ENCODE measurements around the gene PNPLA3. TPM values are rescaled to one million over a fixed set of nuclear protein-coding genes. Genes with fewer than 3 reads are reported as not detected.

PNPLA3 gene
- total and polyA plus RNA-seq, 2 of the 4 experiments (the other 2 are of a cell fraction): 3.6 to 7.5 TPM

DNA sequence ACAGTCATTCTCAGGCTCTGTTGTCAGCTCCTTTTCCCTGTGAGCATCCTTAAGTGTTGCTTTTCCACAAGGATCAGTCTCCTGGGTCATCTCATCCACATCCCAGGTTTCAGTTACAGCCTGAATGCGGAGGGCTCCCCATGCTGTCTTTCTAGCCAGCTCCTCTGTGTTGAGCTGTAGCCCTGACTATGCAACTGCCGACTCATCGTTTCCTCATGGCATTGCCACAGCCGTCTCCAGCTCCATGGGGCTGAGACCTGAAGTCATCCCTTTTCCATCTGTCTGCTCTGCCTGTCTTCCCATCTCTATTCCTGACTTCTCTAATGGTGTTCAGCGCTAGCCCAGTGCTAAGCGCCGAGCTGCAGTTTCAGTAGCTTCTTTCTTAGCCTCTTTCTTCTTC lies 43.5 kb downstream of the PNPLA3 start:
- Histone ChIP-seq H2BK5ac (ENCODE audit: low read depth, low read length, poor library complexity, severe bottlenecking) (no peak overlapping the region), H3K4me1 (ENCODE audit: control insufficient read depth, insufficient read depth, low read length) (no peaks in the 10 kb centered on the region), H3K18ac (ENCODE audit: low read depth, low read length) (no peak overlapping the region), H2BK15ac (ENCODE audit: low read depth, low read length) (no peak overlapping the region), H2BK120ac (ENCODE audit: low read depth, low read length) (no peak overlapping the region), H2BK20ac (ENCODE audit: low read depth, low read length) (no peak overlapping the region), H4K91ac (ENCODE audit: insufficient read depth, low read depth, low read length) (no peak overlapping the region), H3K36me3 (ENCODE audit: control insufficient read depth, insufficient read depth, low read length) (peaks cover 59% of the 10 kb centered on the region), H3K4ac (ENCODE audit: low read depth, low read length) (no peak overlapping the region), H3K4me3 (ENCODE audit: insufficient read depth, low read depth, low read length) (no peak overlapping the region), H3K27ac (ENCODE audit: insufficient read depth, low read length) (no peak overlapping the region), H2AK5ac (ENCODE audit: low read depth, low read length) (no peak overlapping the region), H3K9me1 (ENCODE audit: insufficient read depth, low read length) (no peaks in the 10 kb centered on the region), H3K23ac (ENCODE audit: low read depth, low read length) (no peak overlapping the region), H3K14ac (replicated peaks; ENCODE audit: low read depth, low read length) (no peak overlapping the region), H2AK9ac (replicated peaks; ENCODE audit: low read depth, low read length, poor library complexity) (no peak overlapping the region), H3K4me2 (ENCODE audit: low read depth, low read length) (no peak overlapping the region), H3K27me3 (ENCODE audit: control insufficient read depth, insufficient read depth, low read length) (no peaks in the 10 kb centered on the region), H4K8ac (ENCODE audit: low read depth in 2 of 2, low read length in 2 of 2) (no peak overlapping the region), H3K9ac (ENCODE audit: low read depth, low read length) (no peak overlapping the region), H3K9me3 (ENCODE audit: control insufficient read depth, insufficient read depth, low read length) (no peaks in the 10 kb centered on the region), H4K20me1 (ENCODE audit: insufficient read depth, low read length) (peaks cover 5% of the 10 kb centered on the region), H3K79me1 (ENCODE audit: low read depth in 1 of 2, low read length in 2 of 2) (peaks cover 13 to 15% of the 10 kb centered on the region in 2 experiments), H3K56ac (ENCODE audit: extremely low read depth, insufficient read depth, low read length) (no peak overlapping the region), H2AFZ (replicated peaks; ENCODE audit: low read length, poor library complexity) (no peak overlapping the region), H4K5ac (ENCODE audit: low read depth, low read length) (no peak overlapping the region)
- CTCF ChIA-PET: no interaction called here
- no TSS peak for BruUV-seq (replicated peaks)
- POLR2A ChIA-PET (ENCODE audit: unreplicated experiment): interaction anchor here (0.6 kb wide), 1 partner anchor 18 kb away, joined by 10 read pairs; no protein-coding TSS in a partner anchor
- in situ Hi-C loops (cut with MboI; ENCODE audit: low sequenced_read_pairs): no loop called here
- no peak for TF ChIP-seq SMC3 (IDR thresholded peaks at IDR 0.05; ENCODE audit: low read depth, low read length)
- TF ChIP-seq NFE2L2 (IDR thresholded peaks at IDR 0.05; ENCODE audit: low read depth, low read length): no peak
- peak; percentile 91 for TF ChIP-seq MAFK (IDR thresholded peaks at IDR 0.05; ENCODE audit: low read depth, low read length)
- DNase-seq (no peak), ATAC-seq (ENCODE audit: low read depth) (no peak)
- WGBS, 2 experiments (ENCODE audit: extremely low coverage in 2 of 2, insufficient read length in 1 of 2): 95% methylated on average over 6 of the region's 7 CpGs; no CpG with 5 or more reads in 1 of the 2 experiments
- dilution Hi-C loops (cut with HindIII; ENCODE audit: low sequenced_read_pairs, unreplicated experiment): no loop called here
- intact Hi-C loops (cut with micrococcal nuclease): no loop called here
